HG02623 (cell line): ENCODE data around the gene HYAL2.

ENCODE experiments used
- ATAC-seq: cut with Tn5 transposase; IDR thresholded peaks from one replicate; pipeline ENCODE4 v1.9.1; 2021; ENCODE audit warnings: moderate library complexity; ENCODE audit not compliant: unreplicated experiment

HYAL2 gene, protein sequence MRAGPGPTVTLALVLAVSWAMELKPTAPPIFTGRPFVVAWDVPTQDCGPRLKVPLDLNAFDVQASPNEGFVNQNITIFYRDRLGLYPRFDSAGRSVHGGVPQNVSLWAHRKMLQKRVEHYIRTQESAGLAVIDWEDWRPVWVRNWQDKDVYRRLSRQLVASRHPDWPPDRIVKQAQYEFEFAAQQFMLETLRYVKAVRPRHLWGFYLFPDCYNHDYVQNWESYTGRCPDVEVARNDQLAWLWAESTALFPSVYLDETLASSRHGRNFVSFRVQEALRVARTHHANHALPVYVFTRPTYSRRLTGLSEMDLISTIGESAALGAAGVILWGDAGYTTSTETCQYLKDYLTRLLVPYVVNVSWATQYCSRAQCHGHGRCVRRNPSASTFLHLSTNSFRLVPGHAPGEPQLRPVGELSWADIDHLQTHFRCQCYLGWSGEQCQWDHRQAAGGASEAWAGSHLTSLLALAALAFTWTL

DNA sequence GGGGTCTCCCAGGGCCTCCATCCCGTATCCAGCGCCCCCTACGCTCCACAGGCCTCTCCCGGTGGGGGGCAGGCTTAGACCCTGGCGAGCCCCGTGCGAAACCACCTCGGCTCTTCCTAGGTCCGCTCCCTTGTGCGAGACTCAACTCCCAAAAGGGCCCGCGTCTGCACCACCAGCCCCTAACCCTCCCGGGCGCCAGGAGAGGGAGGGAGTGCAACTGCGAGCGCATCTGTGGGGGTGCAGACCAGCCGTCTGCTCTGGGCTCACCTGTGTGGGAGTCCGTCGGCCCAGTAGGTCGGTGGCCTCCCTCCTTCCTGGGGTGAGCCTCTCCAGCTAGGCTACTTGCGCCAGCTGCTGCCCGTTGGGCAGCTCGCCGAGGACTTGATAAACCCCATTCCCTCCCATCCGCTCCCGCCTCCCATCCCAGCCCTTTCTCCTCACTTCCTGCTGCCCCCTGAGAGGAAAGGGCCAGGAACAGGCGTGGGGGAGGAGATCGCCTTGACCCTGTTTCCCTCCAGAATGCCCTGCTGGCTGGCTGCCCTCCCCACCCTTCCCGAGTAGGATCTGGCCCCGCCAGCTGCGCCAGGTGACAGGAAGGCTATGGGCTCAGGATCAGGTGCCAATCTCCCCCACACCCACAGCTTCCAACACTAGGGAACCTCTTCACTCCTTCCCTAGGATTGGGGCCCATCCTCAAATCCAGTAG, at the start of gene HYAL2:
TSS of gene HYAL2 (minus strand) at position 360 of the 706 bp plus-strand sequence. CDS start 2,256 bp downstream, outside the sequence.
- no peak for ATAC-seq

DNA sequence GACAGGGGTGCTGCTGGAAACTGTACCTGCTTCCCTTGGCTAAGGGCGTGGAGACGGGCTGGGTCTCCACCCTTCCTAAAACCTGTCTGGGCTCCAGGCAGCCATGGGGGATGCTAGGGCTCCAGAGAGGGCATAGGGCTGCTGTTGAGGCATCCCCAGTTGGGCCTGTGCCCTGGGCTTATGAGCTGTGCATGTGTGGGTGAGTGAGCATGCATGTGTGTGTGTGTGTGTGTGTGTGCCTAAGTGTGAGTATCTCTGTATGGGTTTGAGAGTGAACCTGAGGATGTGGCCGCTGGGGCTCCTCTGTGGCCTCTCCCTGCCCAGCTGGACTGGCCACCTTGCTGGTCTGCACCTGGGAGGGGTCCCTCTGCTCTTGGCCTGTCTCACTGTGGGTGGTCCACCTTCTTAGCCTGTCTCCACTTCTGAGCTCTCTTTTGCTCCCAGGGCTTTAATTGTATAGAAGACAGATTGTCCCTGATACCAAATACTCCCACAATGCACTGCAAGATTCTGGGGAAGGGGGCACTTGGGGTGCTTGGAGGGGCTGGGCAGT, 48.7 kb upstream of the HYAL2 start:
- no peak for ATAC-seq

DNA sequence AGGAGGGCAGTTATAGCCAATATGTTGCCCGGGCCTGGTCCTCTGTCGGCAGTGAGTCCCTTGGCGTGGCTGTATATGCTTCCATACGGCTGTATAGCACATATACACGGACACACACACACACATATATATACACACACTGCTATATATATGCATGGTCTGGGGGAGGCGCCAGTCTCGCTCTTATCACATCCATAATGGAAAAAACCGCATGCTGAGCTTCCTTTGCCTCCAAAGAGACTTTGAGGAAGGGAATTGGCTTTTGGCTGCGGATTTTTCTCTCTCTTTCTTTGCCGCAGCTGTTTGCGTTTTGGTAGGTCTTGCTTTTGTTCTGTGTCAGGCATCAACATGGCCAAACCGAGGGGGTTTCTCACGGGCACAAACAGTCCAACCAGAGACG, 48.0 kb upstream of the HYAL2 start:
- no peak for ATAC-seq

DNA sequence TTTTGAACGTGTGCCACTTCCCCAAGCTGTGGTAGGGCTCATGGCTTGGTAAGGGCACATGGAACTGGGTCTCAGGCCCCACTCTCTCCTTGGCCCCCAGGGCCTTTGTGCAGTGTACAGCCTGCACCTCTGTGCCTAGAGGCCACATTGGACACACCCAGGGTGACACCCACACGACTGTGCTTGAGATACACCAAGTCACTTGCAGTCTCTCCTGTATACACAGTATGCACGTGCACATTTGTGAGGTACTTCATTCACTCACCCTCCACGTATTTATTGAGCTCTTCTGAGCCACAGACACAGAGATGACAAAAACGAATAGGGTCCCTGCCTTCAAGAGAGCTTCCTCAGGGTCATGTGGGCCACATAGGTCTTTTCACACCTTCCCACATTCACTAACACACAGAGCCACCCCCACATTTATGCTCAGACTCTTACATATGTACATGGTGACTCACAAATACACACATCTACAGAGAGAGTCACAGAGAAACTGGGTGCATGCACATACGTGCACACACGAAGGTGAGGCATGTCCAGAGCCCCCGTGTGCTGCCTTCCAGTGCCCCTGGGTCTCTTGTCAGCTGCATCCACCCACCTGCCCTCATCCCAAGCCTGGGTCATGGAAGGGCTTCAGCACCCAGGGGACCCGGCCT, 46.6 kb upstream of the HYAL2 start:
- ATAC-seq, result no peak

DNA sequence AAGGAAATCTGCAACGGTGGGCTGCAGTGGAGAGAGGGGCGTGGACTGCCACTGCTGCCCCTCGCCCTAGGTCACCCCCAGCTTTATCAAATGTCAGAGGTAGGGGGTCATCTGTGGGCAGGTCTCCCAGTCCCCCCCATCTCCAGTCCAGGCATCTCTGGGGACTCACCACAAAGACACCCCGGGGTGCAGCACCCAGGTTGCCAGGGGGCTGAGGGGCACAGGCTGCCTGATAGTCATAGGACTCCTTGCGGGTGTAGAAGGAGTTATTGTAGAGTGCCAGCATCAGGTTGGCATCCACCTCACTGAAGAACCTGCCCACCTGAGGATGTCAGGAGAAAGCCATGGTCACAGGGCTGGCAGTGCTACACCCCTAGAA, 43.3 kb upstream of the HYAL2 start:
- no peak for ATAC-seq

DNA sequence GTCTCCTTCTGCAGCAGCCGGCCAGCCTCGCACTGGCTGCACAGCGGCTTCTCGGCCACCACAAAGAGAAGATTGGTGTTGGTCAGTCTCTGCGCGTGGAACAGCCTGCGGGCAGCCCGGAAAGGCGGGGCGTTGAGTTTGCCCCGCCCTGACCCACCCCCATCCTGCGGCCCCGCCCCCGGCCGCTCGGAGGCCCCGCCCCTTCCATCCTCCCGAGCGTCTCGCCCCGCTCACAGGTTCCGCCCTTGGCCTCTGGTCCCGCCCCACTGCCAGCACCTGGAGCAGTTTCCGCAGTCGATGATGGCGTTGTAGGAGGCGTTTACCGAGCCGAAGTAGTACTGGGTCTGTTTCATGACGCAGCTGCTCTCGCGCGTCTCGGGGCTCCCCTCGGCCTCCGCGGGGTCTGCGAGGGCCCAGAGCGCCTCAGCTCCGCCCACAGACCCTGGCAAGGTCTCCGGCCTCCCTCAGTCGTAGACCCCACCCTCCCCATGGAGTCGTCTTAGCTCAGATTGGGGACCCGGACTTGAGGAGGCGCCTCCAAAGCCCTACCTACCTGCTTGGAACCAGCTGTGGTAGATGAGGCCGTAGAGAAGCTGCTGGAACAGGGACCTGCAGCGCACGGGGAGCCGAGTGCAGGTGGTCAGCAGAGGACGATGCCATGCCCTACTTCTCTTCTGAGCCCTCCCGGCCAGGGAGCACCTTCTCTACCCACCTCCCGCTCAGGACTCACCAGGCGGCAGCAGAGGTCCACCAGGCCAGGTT, 42.7 kb upstream of the HYAL2 start:
- peak; percentile 91 for ATAC-seq

DNA sequence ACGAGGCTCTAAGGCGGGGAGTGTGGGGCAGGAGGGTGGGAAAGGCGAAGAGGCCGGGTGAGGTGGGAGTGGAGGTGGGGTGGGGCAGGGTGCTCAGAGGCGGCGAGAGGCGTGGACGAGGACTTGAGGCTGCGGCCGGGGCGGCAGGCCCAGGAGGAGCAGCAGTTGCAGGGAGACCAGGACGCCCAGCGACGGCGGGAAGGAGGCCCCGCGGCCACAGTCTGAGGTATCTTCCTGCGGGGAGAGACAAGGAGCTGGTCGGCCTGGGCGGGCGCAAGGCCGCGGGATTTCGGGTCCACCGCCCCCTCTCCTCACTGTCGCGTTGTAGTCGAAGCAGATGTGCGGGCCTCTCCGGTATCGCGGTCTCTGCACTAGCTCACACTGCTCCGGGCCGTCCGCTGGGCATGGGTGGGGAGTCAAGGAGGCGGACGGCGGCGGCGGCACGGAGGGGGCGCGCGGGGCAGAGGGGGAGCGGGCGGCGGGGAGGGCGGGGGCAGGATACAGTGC, 42.1 kb upstream of the HYAL2 start:
- ATAC-seq, result no peak

DNA sequence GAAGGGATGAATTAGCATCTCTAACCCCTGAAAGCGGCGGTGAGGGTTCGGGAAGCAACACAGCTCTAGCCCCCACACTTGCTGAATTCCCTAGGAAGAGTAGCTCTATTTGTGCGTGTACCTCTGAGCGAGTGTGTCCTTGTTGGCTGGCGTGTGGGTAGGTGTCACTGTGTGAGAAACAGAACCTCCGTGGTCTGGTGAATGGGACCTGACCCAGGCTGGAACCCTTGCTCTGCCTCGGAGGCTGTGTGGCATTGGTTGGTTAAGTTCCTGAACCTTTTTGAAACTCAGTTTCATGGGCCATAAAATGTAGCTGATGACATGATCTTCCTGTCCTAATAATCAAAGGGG, 37.2 kb upstream of the HYAL2 start:
- ATAC-seq, result peak; percentile 4

DNA sequence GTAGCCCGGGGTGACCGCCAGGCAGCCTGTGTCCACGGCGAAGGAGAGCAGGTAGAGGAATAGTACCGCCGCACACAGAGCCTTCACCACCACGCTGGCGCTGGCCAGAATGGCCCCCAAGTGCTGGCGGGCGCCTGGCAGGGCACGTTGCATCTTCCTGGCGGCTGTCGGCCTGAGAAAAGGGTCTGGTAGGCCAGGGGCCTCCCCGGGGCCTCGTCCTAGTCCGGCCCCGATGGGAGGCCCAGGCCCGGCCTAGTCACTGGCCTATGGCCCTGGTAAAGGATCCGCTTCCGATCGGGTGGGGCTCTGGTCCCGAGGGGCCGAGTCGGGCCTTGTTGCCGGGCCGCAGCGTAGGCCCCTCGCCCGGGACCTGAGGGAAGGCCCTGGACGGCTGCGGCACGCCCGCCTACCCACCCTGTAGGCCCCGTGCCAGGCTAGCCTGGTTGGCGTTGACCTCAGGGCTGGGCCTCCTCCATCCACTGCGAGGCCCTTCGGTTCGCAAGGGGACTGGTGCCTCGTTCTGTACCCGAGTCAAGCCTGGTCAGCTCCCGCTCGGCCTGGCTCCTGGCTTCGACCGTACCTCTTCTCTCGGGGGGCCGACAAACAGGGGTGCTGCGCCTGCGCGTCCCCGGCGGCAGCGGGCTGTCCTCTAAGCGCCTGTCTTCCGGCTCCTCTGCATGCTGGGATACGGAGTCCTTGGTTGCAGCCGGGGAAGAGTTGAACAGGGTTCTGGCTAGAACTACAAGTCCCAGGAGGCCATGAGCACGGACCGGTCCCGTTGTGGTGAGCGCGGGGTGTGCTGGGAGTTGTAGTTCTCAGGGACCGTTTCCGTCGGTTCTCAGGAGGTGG, 36.6 kb upstream of the HYAL2 start, which contains the start of gene TMEM115:
TSS of gene TMEM115 (minus strand) at position 611 of the 849 bp plus-strand sequence. CDS start at position 153, 458 bp downstream.
- ATAC-seq, result peak; percentile 99

DNA sequence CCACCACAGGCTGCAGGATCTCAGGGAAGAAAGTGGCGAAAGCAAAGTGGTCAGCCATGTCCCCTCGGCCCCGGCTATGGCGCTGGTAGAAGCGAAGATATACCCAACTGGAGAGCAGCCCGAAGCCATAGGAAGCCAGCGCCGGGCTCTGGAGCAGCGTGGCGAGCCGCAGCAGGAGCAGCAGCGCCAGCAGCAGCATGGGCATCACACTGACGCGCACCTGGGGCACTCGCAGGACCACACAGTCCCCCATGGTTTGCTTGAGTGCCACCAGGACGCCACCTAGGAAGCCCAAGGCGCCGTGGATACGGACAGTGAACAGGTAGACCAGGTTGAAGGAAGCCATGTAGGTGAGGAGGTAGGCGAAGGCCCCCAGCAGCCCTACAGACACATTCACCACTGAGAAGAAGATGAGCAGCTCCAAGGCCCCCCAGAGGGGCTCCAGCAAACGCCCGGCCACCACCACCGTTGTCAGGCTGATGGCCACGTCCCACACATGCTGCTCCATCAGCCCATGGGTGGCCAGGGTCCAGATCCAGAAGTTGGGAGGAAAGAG, 35.9 kb upstream of the HYAL2 start:
- no peak for ATAC-seq

DNA sequence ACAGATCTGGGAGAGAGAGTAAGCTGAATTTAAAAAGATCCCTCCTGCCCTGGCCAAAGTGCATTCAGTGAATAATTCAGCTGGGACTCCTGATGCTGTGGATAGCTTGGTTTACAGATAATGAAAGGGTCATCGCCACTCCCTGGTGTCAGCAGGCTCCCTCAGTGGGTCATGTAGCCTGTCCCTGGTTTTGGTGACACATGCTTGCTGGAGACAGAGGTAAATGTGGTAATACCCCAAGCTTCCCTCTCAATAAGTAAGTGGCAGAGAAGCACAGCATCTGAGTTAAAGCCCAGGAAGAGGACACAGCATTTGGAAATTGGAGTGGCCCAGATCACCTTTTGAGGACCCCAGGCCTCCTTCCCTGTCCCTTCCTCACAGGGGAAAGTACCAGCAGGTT, 34.9 kb upstream of the HYAL2 start:
- ATAC-seq, result no peak

DNA sequence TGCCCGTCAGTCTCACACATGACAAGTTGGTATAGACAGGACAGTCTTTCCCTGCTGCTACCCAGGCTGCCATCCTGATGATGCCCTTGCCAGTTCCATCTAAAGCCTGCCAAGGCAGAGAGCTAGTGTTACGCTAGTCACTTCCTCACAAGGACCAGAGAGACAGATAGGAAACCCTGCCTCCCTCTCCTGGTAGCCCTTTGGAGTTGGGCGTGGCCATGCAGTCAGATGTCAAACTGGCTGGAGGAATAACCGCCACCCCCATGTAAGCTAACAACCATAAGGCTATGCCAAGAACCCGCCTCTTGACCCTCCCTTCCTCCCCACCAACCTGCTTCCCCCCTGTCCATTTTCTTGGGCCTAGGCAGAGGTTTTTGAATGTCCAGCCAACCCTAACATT, 34.0 kb upstream of the HYAL2 start:
- no peak for ATAC-seq

DNA sequence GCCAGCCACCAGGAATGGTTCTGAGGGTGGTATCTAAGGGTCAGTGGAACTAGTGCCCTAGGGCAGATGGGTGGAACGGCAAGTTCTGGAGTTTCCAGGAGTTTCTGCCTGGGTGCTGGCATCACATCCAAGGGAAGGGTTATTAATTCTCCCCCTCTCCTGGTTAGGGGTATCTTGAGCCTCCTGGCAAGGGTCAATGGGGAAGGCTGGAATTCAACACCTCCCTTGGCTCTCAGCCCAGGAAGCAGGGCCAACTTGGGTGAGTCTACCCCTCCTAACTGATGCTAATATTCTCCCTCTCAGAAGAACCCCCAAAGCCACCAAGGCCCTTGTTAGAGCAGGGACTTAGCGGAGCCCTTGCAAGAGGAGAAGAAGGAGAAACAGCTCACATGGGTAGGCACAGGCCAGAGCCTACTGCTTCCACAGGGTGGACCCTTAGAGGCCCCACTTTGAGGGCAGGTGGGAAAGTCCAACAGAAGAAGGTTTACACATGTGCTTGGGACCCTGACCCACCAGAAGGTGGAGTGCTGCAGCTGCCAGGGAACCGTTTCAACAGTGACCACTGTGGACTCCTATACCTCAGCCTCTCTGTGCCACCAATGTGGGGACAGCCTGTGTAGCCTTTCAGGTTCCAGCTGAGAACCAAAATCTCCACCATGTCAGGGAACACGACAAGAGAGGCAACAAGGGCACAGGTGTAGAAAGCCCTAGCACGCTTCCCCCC, 33.4 kb upstream of the HYAL2 start:
- no peak for ATAC-seq

DNA sequence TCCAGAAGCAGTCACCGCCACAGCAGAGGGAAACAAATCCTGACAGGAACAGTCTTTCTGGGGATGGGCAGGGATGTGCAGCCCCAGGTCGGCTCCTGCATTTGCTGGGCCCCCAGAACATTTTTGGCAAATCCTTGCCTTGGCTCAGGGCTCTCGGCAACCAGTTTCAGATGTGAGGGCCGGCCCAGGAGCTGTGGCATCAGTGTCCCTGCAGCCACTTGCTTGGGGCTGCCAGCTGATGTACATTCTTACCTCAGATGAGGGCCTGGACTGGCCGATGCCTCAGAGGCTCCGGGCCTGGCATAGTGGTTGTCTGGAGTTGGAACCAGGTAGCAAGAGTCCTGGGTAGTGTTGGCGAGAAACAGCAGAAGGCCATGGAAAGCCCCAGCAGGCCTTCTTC, 32.3 kb upstream of the HYAL2 start:
- no peak for ATAC-seq

DNA sequence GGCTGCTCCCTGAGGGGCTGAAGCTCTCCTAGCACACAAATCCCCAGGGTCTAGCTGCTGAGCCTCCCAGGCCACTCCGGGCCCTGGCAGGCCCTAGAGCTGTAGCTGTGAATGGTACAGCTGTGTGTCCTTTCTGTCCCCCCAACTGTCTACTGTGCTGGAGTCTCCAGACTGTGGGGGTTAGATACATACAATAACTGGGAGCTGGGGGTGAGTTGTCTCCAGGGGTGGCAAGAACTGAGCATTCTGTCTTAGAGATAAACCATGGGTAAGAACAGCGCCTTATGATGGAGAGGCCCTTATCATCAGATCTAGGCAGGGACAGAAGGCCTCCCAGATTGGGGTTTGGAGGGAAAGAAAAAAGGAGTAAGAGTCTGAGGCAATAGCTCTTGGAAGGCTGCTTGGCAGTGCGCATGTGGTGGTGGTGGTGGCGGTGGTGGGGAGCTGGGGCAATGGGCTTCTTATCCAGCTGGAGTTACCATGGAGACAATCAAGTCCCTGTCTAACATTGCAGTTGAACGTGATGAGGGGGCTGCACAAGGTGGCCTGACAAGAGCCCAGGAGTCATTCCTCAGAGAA, 31.7 kb upstream of the HYAL2 start:
- no peak for ATAC-seq

DNA sequence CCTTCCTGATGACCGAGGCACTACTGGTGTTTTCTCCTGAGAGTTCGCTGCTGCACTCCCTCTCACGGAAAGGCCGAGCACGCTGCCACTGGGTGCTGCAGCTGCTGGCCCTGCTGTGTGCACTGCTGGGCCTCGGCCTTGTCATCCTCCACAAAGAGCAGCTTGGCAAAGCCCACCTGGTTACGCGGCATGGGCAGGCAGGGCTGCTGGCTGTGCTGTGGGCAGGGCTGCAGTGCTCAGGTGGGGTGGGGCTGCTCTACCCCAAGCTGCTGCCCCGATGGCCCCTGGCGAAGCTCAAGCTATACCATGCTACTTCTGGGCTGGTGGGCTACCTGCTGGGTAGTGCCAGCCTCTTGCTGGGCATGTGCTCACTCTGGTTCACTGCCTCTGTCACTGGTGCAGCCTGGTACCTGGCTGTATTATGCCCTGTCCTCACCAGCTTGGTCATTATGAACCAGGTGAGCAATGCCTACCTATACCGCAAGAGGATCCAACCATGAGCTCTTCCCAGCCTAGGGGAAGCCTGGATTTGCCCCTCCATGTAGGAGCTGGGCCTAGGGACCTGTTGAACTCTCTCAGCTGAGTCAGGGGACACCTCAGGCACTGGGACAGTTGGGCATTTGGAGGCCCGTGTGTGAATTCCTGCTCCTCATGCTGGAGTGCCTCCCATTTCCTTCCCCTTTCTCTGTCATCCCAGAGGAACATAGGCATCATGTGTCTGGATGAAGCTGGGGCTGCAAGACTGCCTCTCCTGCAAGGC, 30.9 kb upstream of the HYAL2 start:
- ATAC-seq, result no peak

DNA sequence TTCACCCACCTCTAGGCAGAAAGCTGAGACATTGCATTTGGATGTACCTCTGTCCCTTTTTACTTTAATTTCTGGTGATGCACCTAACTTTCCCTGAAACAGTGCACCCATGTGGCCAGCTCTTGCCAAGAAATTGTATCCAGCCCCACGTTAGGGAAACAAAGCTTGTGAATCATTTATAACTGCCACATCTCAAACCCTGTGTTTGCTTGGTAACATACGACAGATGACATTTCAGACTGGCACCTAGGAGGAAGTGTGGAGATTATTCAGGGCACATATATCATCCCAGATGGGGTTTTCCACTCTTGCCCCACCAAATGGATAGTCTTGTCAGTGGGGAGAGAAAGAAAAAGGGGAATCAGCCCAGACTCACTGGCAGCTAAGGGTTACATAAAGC, 30.2 kb upstream of the HYAL2 start:
- ATAC-seq, result no peak

DNA sequence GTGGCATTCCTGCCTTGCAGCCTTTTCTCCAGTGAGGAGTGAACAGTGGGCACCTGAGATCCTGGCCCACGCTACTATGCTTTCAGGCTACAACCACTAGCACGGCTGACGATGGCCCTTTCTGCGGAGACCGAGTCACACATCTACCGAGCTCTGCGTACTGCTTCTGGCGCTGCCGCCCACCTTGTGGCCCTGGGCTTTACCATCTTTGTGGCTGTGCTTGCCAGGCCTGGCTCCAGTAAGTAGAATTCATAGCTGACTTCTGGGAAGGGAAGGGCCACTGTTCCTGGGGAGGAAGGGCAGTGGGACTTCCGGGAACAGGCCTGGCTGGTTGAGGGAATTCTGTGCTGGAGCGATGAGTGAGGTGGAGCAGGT, 28.8 kb upstream of the HYAL2 start:
- no peak for ATAC-seq
